DOHH2 (cell line): ENCODE data around the gene FBXO38.

Source experiments
- EZH2phosphoT487 ChIP-seq: fragments of 200-600 bp; sonication (generic); IDR thresholded peaks from 2 replicates; pipeline ENCODE4 v1.6.1; 2017; ENCODE audit warnings: borderline replicate concordance, mild to moderate bottlenecking, antibody characterized with exemption, low read length, moderate library complexity, mixed read lengths
- TF ChIP-seq, protein P1 (sequence below): fragments of 200-600 bp; sonication (generic); IDR thresholded peaks from one replicate; pipeline ENCODE4 v1.5.1; 2014; ENCODE audit warnings: antibody characterized with exemption, mild to moderate bottlenecking, low read depth, low read length; ENCODE audit not compliant: poor library complexity, severe bottlenecking

DNA sequence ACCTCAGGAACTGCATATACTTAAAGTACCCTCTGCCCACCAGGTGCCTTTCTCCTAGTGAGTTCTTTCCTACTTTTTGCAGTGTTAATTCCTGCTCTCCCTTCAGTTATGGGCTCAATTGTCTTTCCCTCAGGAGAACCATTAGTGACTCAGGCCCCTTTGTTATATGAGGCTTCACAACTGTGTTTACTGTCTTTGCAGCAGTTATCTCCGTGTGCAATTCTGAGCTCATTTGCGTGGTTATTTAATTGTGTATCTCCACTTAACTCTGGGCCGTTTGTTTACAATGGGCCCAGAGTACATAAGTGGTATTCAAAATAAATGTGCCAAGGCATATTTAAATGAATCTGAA lies 9.6 kb downstream of the FBXO38 start:
- TF ChIP-seq, protein P1, sequence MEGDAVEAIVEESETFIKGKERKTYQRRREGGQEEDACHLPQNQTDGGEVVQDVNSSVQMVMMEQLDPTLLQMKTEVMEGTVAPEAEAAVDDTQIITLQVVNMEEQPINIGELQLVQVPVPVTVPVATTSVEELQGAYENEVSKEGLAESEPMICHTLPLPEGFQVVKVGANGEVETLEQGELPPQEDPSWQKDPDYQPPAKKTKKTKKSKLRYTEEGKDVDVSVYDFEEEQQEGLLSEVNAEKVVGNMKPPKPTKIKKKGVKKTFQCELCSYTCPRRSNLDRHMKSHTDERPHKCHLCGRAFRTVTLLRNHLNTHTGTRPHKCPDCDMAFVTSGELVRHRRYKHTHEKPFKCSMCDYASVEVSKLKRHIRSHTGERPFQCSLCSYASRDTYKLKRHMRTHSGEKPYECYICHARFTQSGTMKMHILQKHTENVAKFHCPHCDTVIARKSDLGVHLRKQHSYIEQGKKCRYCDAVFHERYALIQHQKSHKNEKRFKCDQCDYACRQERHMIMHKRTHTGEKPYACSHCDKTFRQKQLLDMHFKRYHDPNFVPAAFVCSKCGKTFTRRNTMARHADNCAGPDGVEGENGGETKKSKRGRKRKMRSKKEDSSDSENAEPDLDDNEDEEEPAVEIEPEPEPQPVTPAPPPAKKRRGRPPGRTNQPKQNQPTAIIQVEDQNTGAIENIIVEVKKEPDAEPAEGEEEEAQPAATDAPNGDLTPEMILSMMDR: no peak
- TF ChIP-seq EZH2phosphoT487: no peak
